K562 (cell line): ENCODE results near the gene CRYM. TPM values are rescaled to one million over a fixed set of nuclear protein-coding genes. Genes with fewer than 3 reads are reported as not detected.

Experiments used
- CREB1 ChIP-seq, 2 experiments: sonication (generic) in 1 of 2; formaldehyde crosslinking in 1 of 2; IDR thresholded peaks; 2 replicates each; pipeline versions ENCODE4 v1.6.1 to v1.8.0; 2012 to 2022; ENCODE audit warnings: inconsistent platforms in 1 of 2, mild to moderate bottlenecking in 1 of 2, missing genetic modification reagents in 1 of 2, moderate library complexity in 1 of 2
- CTCF ChIP-seq, 3 experiments: IDR thresholded peaks in 2 of 3; conservative IDR thresholded peaks in 1 of 3; 2 replicates each; pipeline ENCODE4 v1.5.1; 2011 to 2012; ENCODE audit warnings: low read length in 3 of 3, mild to moderate bottlenecking in 3 of 3, control low read depth in 2 of 3, improper control_type of control experiment in 1 of 3, inconsistent platforms in 1 of 3, low read depth in 1 of 3, mixed read lengths in 1 of 3, moderate library complexity in 1 of 3; ENCODE audit not compliant: insufficient read depth in 2 of 3
- E2F1 ChIP-seq: sonication (generic); formaldehyde crosslinking; IDR thresholded peaks from 2 replicates; pipeline ENCODE4 v1.8.1; 2023; ENCODE audit warnings: mild to moderate bottlenecking, missing genetic modification reagents, moderate library complexity
- HNRNPH1 ChIP-seq: fragments of 200-400 bp; formaldehyde crosslinking; optimal IDR thresholded peaks from 2 replicates; pipeline ENCODE3; 2017; ENCODE audit warnings: low read depth, mild to moderate bottlenecking, low read length, moderate library complexity
- KLF16 ChIP-seq: IDR thresholded peaks from 2 replicates; pipeline ENCODE4 v1.6.1; 2016; ENCODE audit warnings: antibody characterized with exemption
- MAZ ChIP-seq, 2 experiments: fragments of 450-650 bp in 1 of 2; sonication (generic) in 1 of 2; formaldehyde crosslinking; IDR thresholded peaks in 1 of 2; conservative IDR thresholded peaks in 1 of 2; 2 replicates each; pipeline versions ENCODE4 v1.4.0 to v1.5.0; 2020; ENCODE audit warnings: mild to moderate bottlenecking in 1 of 2, missing genetic modification reagents in 1 of 2
- MCM5 ChIP-seq: fragments of 450-650 bp; IDR thresholded peaks from 2 replicates; pipeline ENCODE4 v1.6.1; 2016; ENCODE audit warnings: low read depth
- NCOR1 ChIP-seq: fragments of 450-650 bp; IDR thresholded peaks from 2 replicates; pipeline ENCODE4 v1.6.1; 2016; ENCODE audit warnings: mild to moderate bottlenecking, moderate library complexity
- POLR2AphosphoS5 ChIP-seq: IDR thresholded peaks from 2 replicates; pipeline ENCODE4 v1.6.1; 2011; ENCODE audit warnings: mild to moderate bottlenecking, low read depth, low read length, moderate library complexity; ENCODE audit not compliant: control insufficient read depth, insufficient read depth
- RB1 ChIP-seq: fragments of 450-650 bp; IDR thresholded peaks from 2 replicates; pipeline ENCODE4 v1.6.1; 2017; ENCODE audit warnings: low read depth, mild to moderate bottlenecking
- RBM17 ChIP-seq: fragments of 200-400 bp; formaldehyde crosslinking; IDR thresholded peaks from 2 replicates; pipeline ENCODE4 v1.6.1; 2017; ENCODE audit warnings: low read depth, mild to moderate bottlenecking, low read length, borderline replicate concordance
- SMAD4 ChIP-seq: fragments of 250-450 bp; sonication (Bioruptor Pico); conservative IDR thresholded peaks from 2 replicates; pipeline ENCODE4 v1.8.0; 2021; ENCODE audit warnings: inconsistent platforms, mild to moderate bottlenecking, moderate library complexity
- ZBTB2 ChIP-seq: fragments of 450-650 bp; IDR thresholded peaks from 2 replicates; pipeline ENCODE4 v1.6.1; 2016; ENCODE audit warnings: antibody characterized with exemption
- ZC3H11A ChIP-seq: IDR thresholded peaks from 2 replicates; pipeline ENCODE4 v1.6.1; 2012; ENCODE audit warnings: low read depth, low read length, improper control_type of control experiment
- ZKSCAN3 ChIP-seq: fragments of 250-450 bp; sonication (Bioruptor Pico); IDR thresholded peaks from 2 replicates; pipeline ENCODE4 v1.4.0; 2020
- polyA plus RNA-seq, 8 experiments: library from polyadenylated mRNA; depleted of rRNA in 4 of 8; stranded (reverse) in 5 of 8; unstranded in 3 of 8; fragments of >200 nt; fragmentation: Nextera tagmentation in 2 of 8; fragmentation: Illumina TruSeq in 1 of 8; extraction: Ambion mirVana in 2 of 8; extraction: Trizol in 1 of 8; gene quantifications; 2 replicates each; pipeline versions ENCODE4 v1.2.1 to v1.2.3, GENCODE V29; 2011 to 2014; ENCODE audit warnings: inconsistent platforms in 1 of 8, missing spikeins in 1 of 8
- total RNA-seq, 7 experiments: library from RNA; depleted of rRNA in 6 of 7; stranded (reverse); fragments of >200 nt in 6 of 7; fragmentation: Illumina TruSeq in 2 of 7; extraction: Trizol in 2 of 7; gene quantifications; 2 replicates each; pipeline versions ENCODE4 v1.2.1 to v1.2.3, GENCODE V29; 2011 to 2021; ENCODE audit warnings: low replicate concordance in 1 of 7
- TF ChIP-seq, protein P1 (sequence below): fragments of 450-650 bp; IDR thresholded peaks from 2 replicates; pipeline ENCODE4 v1.6.1; 2017; ENCODE audit warnings: mild to moderate bottlenecking, moderate library complexity
- TF ChIP-seq, protein P2 (sequence below): IDR thresholded peaks from 2 replicates; pipeline ENCODE4 v1.6.1; 2016; ENCODE audit warnings: missing genetic modification characterization, missing compliant biosample characterization

Gene CRYM
- total and polyA plus RNA-seq, 9 of the 15 experiments (the other 6 are each of a cell fraction or from before 2014, with no cell fraction given), result 0.08 to 0.98 (median 0.47) TPM

GRCh38 chr16:21260870-21261791 is 17.0 kb downstream of the CRYM start (continued):
- peak; percentile 59; the same call in 1 of the 2 replicates for TF ChIP-seq ZBTB2
- TF ChIP-seq NCOR1, result peak; percentile 98
- peak; percentile 81; the same call in 1 of the 2 replicates for TF ChIP-seq SMAD4 (CRISPR knock-in tag)
- TF ChIP-seq POLR2AphosphoS5, result peak; percentile 98
- no peak for TF ChIP-seq CTCF (IDR thresholded peaks at IDR 0.05 in 2 of 3, conservative IDR thresholded peaks at IDR 0.05 in 1 of 3; ENCODE audit: insufficient read depth in 2 of 3, low read depth in 1 of 3, low read length in 3 of 3)
- TF ChIP-seq RBM17, result no peak
- TF ChIP-seq, protein P1, sequence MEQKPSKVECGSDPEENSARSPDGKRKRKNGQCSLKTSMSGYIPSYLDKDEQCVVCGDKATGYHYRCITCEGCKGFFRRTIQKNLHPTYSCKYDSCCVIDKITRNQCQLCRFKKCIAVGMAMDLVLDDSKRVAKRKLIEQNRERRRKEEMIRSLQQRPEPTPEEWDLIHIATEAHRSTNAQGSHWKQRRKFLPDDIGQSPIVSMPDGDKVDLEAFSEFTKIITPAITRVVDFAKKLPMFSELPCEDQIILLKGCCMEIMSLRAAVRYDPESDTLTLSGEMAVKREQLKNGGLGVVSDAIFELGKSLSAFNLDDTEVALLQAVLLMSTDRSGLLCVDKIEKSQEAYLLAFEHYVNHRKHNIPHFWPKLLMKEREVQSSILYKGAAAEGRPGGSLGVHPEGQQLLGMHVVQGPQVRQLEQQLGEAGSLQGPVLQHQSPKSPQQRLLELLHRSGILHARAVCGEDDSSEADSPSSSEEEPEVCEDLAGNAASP, result no peak
- TF ChIP-seq MAZ (CRISPR knock-in tag; conservative IDR thresholded peaks at IDR 0.05 in 1 of 2, IDR thresholded peaks at IDR 0.05 in 1 of 2), result no peak
- TF ChIP-seq HNRNPH1, result no peak
- peak; percentile 95 for TF ChIP-seq KLF16
- peak; percentile 76 for TF ChIP-seq CREB1 (IDR thresholded peaks at IDR 0.05)
- TF ChIP-seq CREB1 (CRISPR knock-in tag; IDR thresholded peaks at IDR 0.05), result no peak
- no peak for TF ChIP-seq ZC3H11A
- TF ChIP-seq RB1, result no peak
- no peak for TF ChIP-seq ZKSCAN3 (CRISPR knock-in tag)
- TF ChIP-seq E2F1 (CRISPR knock-in tag), result no peak
- no peak for TF ChIP-seq MCM5
- TF ChIP-seq, protein P2, sequence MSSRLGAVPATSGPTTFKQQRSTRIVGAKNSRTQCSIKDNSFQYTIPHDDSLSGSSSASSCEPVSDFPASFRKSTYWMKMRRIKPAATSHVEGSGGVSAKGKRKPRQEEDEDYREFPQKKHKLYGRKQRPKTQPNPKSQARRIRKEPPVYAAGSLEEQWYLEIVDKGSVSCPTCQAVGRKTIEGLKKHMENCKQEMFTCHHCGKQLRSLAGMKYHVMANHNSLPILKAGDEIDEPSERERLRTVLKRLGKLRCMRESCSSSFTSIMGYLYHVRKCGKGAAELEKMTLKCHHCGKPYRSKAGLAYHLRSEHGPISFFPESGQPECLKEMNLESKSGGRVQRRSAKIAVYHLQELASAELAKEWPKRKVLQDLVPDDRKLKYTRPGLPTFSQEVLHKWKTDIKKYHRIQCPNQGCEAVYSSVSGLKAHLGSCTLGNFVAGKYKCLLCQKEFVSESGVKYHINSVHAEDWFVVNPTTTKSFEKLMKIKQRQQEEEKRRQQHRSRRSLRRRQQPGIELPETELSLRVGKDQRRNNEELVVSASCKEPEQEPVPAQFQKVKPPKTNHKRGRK (tag), result no peak
